Stimulated activated CD4-positive, alpha-beta T cell treated with anti-CD3 and anti-CD28 coated beads, Interleukin-2, amount 100 ng/mL, for 48 hours (primary cell): Measurements from ENCODE around the gene C10orf88.

Experiments
- DNase-seq, 2 donors: peaks; one replicate each; pipeline ENCODE4 v3.0.0-alpha.2; 2020

Gene C10orf88

GRCh38 chr10:122953902-122954730 is at the start of gene C10orf88:
Gene C10orf88, minus strand, starts transcription at chr10:122954227. Its CDS starts 49 bp downstream, at chr10:122954178.
- DNase-seq = peak; percentile 93 to 95

DNA sequence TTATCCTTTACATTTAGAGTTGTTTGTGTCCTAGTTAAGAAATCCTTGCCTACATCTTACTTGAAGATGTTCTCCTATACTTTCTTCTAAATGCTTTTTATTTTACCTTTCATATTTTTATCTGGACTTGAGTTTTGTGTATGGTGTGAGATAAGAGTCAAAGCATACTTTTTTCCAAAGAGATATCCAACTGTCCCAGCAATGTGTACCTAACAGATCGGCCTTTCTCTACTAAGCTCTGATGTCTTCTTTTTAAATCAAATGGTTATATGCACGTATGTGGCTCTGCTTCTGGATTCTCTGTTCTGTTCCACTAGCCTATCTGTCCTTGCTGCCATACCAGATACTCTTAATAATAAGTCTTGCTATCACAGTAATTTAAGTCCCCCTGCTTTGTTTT is 47.3 kb upstream of the C10orf88 start:
- no peak for DNase-seq

DNA sequence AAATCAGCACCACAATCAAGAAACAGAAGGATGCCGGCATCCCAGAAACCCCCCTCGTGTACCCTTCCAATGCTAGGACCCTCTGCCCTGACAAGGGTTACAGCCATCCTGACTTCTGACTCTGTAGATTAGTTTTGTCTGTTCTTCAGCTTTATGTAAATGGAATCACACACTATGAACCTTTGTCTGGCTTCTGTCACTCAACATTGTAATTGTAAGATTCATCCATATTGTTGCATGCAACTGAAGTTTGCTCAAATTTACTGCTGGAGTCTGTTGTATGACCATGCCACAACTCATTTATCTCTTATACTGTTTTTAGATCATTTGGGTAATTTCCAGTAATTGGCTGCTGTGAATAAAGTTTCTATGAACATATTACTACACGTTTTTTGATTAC is 46.1 kb upstream of the C10orf88 start:
- no peak for DNase-seq

DNA sequence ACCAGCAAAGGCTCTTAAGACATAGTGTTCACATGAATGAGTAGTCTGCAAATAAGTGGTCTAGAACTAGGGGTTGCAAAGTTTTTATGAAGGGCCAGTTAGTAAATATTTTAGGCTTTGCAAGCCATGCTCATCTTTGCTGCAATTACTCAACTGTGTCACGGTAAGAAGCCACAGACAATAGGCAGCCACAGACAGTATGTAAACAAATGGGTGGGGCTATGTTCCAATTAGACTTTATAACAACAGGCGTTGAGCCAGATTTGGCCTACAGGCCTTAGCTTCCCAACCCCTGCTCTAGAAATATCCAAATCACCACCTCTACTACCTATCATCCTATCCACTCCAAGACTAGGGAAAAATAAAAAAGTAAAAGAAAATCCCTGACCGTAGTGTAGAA is 45.3 kb upstream of the C10orf88 start:
- DNase-seq = no peak

DNA sequence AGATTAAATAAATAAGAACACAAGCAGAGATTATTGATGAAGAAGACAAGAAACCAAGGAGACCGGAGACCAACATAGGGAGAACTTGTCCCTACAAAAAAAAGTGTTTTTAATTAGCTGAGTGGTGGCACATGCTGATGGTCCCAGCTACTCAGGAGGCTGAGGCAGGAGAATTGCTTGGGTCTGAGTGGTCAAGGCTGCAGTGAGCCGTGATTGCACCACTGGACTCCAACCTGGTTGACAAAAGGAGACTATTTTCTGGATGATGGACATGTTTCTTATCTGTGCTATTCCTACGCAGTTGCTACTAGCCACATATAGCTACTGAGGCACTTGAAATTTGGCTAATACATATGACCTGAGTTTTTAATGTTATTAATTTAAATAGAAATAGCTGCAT is 44.9 kb upstream of the C10orf88 start:
- DNase-seq = no peak

DNA sequence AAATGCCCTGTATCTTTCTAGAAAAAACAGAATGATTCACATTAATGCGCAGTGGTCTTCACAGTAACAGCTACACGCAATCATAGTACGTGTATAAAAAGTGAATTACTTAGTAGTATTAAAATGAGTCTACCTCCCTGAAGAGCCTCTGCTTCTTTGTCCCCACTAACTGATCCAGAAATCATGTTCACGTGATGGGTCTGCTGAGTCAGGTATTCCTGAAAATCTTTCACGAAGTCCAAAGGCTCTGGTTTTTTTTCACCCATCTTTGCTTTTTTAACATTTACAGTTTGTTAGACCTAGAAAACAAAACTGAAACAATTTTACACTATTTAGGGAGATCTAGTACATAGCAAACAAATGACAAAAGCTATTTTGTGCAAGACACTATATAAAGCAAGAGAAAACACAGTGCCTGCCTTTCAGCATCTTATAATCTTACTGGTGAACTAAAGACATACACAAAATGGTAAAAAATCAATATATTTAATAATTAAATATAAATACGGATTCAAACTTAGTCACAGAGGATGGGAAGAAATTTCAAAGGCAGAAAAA is 44.4 kb upstream of the C10orf88 start:
- DNase-seq = no peak

DNA sequence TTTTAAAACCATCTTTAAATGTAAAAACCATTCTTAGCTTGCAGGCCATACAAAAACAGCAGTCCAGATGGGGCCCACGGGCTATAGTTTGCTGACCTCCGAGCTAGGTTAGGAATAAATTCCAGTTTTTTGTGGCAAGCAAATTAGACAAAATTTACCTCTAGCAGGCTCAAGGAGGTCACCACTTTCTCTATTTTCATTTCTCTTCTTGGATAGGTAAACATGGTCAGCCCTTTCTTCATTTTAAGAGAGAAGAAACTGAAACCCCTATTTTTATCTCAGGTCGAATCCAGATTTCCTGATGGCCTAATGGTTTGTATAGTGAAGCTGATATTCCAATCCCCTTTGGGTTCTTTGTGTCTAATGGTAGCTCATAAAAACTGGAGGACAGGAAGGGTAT is 43.8 kb upstream of the C10orf88 start:
- no peak for DNase-seq

- no peak for DNase-seq
These were observed 41.9 kb upstream of the C10orf88 start for GRCh38 chr10:122995936-122996335.

DNA sequence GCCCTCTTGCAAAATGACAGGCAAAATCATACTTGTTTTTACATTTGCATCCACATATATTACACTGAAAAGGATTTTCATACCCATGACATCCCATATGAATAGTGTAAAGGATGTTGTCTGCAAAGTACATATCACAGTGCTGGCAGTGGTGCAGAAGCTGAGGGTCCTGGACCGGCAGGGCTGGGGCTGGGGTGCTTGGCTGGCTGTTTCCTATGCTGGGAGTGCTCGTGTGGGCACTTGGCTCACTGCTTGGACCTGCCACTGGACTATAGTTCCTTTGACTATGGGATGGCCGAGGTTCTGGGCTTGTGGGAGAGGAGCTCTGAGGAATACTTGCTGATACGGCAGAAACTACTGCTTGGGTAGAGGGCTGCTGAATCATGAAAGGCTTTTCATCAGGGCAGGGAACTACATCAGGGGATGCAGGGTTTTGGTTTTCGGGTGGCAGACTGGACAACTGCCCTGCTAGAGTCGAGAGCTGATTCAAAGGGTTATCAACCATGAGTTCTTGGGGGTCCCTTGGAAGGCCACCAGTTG is 39.8 kb upstream of the C10orf88 start:
- DNase-seq = no peak

DNA sequence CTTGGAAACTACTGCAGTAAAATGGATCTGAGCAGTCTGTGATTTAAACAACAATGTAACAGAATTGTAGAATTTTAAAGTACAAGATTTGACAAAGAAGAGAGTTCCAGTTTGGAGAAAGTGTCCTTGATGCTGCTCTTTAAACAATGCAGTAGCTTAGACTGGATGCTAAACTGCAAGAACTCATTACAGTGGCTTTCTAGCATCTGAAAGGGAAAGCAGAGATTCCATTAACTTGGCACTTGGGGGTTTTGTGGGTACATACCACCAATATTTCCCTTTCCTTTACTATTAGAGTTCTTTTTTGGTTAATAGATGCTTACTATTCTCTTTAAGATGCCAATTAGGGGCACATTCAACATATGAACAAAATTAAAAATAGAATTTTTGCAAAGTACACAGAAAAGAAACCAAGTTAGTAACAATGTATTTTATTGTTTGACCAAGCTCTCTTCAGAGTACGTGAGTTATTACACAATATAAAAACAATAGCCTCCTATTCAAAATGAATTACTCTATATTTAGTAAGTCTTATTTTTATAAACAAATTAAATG is 38.1 kb upstream of the C10orf88 start:
- no peak for DNase-seq

- DNase-seq = no peak
These were observed 36.3 kb upstream of the C10orf88 start for GRCh38 chr10:122990278-122990677.

- DNase-seq = no peak
These were observed 34.5 kb upstream of the C10orf88 start for GRCh38 chr10:122988501-122988900.

GRCh38 chr10:122986335-122986734 is 32.3 kb upstream of the C10orf88 start:
- no peak for DNase-seq

GRCh38 chr10:122984708-122985107 is 30.7 kb upstream of the C10orf88 start:
- DNase-seq = no peak

GRCh38 chr10:122983898-122984297 is 29.9 kb upstream of the C10orf88 start:
- DNase-seq = no peak

DNA sequence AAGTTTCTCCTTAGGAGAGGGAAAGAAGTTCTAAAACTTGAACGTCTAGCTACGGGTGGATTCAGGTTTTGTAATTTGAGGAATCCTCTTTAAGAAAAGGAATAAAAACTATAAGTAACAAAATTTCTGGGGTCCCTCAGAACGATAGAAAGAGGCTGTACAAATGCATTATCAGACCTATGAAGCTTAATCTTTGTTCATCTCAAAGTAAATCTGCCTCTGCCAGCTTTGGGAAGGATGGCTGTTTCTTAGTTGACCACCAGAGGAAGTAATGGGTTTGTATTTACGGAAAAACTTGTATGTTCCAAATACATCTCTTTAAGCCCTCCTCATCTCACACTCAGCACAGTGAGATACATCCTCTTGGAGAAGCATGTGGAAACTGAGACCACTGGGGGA is 27.0 kb upstream of the C10orf88 start:
- no peak for DNase-seq

GRCh38 chr10:122980209-122981065 is 26.4 kb upstream of the C10orf88 start, which contains the start of gene PSTK:
Gene PSTK, plus strand, starts transcription at chr10:122980401. Its CDS starts 79 bp downstream, at chr10:122980480.
- peak; percentile 79 to 87 for DNase-seq

DNA sequence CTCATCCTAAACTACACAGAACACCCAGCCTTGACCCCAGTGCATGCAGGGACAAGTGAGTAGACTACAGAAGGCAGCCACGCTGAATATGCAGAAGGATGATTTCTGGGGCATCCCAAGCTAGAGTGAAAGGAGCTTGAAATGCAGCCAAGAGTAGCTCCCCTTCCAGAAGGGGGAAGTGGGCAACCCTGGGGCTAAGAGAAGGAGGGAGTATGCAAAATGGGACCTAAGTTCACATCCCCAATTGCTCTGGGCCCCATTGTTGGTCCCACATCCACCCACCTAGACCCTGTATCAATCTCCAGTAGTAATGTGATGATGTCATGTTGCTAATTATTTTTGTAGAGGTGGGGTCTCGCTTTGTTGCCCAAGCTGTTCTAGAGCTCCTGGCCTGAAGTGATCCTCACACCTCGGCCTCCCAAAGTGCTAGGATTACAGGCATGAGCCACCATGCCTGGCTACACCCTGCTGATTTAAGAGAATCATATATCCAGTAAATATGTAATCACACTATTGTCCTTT is 20.6 kb upstream of the C10orf88 start:
- no peak for DNase-seq

DNA sequence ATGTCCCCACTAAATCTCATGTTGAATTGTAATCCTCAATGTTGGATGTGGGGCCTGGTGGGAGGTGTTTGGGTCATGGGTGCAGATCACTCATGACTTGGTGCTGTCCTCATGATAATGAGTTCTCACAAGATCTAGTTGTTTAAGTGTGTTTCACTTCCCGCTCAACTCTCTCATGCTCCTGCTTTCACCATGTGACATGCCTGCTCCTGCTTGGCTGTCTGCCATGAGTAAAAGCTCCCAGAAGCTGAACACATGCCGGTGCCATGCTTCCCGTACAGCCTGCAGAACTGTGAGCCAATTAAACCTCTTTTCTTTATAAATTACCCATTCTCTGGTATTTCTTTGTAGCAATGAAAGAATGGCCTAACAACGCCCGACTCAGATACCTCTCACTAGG is 20.0 kb upstream of the C10orf88 start:
- DNase-seq = no peak

DNA sequence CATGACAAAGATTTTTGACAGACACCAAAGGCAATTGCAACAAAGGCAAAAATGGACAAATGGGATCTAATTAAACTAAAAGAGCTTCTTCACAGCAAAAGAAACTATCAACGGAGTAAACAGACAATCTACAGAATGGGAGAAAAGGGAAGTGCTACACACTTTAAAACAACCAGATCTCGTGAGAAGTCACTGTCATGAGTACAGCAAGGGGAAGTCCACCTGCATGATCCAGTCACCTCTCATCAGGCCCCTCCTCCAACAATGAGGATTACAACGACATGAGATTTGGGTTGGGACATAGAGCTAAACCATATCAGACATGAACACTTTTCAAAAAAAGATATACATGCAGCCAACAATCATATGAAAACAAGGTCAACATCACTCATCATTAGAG is 14.7 kb upstream of the C10orf88 start:
- DNase-seq = no peak

DNA sequence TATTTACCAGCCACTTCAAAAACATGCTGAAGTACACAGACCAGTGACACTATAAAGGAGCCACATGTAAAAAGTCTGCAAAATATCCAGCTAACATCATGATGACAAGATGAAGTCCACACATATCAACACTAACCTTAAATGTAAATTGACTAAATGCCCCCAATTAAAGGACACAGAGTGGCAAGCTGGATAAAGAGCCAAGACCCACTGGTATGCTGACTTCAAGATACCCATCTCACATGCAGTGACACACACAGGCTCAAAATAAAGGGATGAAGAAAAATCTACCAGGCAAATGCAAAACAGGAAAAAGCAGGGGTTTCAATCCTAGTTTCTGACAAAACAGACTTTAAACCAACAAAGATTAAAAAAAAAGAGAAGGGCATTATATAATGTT is 12.9 kb upstream of the C10orf88 start:
- DNase-seq = no peak

- DNase-seq = no peak
These were observed 8.4 kb upstream of the C10orf88 start for GRCh38 chr10:122962405-122962804.

DNA sequence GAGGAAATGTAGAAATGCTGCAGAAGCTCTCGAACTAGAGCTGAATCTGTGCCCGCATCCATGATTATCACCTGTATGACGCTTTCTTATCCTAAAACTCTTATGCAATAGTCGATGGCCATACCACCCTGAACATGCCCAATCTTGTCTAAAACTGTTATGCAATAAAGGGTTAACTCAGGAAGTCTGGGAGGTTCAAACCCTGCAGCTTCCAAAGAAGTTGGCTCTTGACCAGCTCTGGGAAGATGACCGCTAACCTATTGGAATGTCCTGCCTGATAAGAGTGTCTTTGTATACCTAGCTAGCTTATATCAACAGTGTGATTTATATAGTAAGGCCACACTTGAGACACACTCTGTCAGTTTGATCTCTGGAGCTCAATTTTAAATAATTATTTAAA is 3.4 kb upstream of the C10orf88 start:
- DNase-seq = no peak
